Erythroblast (primary cell): Measurements from ENCODE around the gene PNPLA5.

Experiments
- DNase-seq, 2 experiments: peaks; one replicate each; lab custom pipeline; 2025; lab: John Stamatoyannopoulos, UW
- GATA1 ChIP-seq: IDR thresholded peaks from 2 replicates; pipeline ENCODE4 v1.6.1; 2011; ENCODE audit warnings: low read depth, mild to moderate bottlenecking, control low read depth, low read length, moderate library complexity
- POLR2A ChIP-seq: IDR thresholded peaks from 2 replicates; pipeline ENCODE4 v1.6.1; 2011; ENCODE audit warnings: mild to moderate bottlenecking, low read length

The PNPLA5 gene

DNA sequence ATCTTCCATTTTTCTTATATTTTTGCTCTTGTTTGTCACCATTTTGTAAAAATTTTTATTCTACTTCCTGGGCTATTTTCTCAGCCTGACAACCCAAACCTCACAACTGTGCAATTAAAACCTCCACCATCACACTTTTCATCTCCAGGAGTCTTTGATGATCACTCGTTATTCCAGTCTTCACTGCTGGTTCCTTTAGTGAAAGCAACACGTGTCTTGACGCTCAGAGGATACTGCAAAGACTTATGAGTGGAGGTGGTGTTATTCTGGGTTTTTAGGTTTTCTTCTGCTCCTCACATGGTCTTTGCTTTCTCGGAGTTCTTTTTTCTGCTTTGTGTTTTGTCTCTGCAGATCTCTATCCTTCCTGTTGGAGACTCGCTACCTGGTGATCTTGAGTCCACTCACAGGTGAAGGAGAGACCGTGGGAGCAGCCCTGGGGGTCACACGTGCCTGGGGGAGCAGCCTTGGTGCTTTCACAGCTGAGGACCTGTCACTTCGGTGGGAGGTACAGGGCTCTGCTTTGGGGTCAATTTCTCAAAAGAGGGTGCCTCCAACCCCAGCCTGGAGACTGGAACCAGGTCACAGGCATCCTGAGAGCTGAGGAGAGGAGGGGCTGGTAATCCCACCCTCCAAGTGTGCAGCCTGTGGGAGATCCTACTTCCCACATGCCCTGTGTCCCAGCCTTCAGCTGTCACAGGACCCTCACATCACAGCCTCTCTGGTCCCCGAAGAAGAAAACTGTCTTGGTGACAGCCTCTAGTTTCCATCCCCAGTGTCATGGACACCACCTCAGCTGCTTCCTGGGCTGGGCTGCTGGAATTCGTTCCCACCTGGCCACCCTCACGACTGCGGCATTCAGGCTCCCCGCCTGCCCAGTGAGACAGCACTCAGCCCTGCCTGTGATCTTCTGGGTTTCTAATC is 40.5 kb downstream of the PNPLA5 start:
- DNase-seq: no peak
- TF ChIP-seq GATA1 (no peak), POLR2A (no peak)

GRCh38 chr22:43850529-43850928 is 41.3 kb downstream of the PNPLA5 start:
- DNase-seq: no peak

DNA sequence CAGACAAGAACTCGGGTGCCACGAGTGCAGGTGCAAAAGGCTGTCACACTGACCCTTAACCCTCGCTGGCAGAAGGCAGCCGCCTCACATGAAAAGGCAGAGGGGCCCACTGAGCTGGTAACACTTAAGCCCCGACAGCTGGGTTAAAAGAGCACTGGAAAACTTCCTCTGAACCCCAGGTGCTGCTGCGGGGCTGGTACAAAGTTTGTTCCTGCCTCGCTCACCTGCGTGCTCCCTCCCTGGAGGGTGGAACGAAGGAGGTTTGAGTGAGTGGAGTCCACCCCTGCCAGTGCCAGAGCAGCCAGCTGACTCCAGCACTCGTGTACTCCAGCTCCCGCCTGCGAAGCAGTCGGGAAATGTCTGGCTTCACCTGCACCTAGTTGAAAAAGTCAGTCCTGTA is 42.1 kb downstream of the PNPLA5 start:
- DNase-seq: no peak
- no peak for TF ChIP-seq GATA1
- no peak for TF ChIP-seq POLR2A

More at GRCh38 chr22:43850529-43850928, 41.3 kb downstream of the PNPLA5 start:
- TF ChIP-seq GATA1 (no peak), POLR2A (no peak)

GRCh38 chr22:43848366-43849171 is 43.2 kb downstream of the PNPLA5 start:
- no peak for TF ChIP-seq POLR2A
- TF ChIP-seq GATA1: no peak
- DNase-seq: no peak

- TF ChIP-seq GATA1: no peak
- TF ChIP-seq POLR2A: no peak
- no peak for DNase-seq
These were observed 44.2 kb downstream of the PNPLA5 start for GRCh38 chr22:43847376-43848289.

- TF ChIP-seq POLR2A (no peak), GATA1 (no peak)
- no peak for DNase-seq
These were observed 44.8 kb downstream of the PNPLA5 start for GRCh38 chr22:43846966-43847365.

DNA sequence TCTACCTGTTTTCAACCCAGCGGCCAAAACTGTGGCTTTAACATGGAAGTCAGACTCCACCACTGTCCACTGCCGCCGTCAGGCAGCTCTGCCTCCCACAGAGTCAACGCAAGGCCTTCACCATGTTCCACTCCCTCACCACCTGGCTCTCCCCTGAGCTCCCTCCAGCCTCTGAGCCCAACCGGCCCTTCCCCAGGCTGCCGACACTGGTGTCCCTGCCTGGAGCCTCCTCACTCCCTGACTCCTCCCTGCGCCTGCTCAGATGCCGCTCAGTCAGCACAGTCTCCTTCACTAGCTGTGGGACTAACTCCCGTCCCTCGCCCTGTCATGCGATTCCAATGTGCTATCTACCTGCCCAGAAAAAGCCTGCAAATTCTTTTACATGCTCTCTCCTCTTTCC is 45.8 kb downstream of the PNPLA5 start:
- TF ChIP-seq GATA1 (no peak), POLR2A (no peak)
- no peak for DNase-seq

DNA sequence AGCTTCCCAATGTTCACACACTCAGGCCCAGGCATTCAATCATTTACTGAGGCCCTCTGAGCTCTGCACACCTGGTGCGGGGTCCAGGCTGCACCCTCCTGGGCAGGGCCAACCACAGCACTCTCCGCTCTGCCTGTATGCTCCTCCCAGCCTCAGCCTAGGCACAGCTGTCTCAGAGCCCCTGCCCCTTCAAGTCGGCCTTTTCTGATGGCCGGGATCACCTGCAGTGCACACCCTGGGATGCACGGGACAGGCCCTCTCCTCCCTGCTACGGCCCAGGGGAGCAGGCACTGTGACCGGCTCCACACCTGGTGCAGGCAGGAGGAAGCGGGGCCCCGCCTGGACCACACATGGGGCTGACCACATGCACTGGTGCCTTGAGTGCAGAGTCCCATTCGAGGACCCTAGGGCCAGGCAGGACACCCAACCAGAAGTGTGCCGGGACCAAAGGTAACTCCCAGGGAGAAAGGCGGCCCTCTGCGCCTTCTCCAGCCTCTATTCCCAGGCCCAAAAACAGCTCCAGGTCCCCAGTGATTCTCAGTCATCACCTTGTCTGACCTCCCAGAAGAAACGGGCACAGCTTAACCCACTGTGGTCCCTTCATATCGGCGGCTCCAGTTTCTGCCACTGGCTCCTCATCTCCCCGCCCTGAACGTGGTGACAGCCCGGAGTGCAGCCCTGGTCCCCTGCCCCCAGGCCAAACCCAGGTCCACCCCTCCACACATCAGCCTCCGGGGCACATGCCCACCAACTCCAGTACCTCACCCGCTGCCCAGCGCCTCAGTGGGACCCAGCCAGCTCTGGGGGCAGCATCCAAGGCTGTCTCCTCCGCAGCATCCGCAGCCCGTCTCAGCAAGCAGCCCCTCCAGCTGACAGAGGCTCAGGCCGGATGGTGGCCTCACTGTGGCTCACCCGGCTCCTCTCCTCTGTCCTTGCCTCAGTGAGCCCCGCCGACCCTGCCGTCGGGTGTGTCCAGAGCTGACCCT is 47.0 kb downstream of the PNPLA5 start:
- no peak for DNase-seq
- TF ChIP-seq GATA1: no peak
- no peak for TF ChIP-seq POLR2A

GRCh38 chr22:43843783-43844530 is 47.9 kb downstream of the PNPLA5 start:
- DNase-seq: no peak
- TF ChIP-seq POLR2A: no peak
- no peak for TF ChIP-seq GATA1

DNA sequence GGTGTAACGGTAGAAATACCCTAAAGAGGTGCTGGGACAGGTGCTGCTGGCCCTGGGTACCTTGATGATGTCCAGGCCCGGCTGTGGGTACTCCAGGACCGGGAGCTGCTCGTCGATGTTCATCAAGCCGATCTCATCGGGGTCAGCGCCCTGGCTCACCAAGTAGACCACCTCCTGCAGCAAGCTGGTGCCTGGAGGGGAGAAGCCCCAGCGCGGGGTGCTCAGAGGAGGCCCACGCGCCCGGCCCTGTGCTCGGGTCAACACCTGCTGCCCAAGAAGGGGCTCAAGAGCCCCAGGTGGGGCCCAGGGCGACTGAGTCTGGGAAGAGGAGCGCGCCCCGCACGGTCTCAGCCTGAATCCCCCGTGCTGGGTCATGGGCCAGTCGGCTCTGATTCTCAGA is 50.1 kb downstream of the PNPLA5 start:
- DNase-seq: no peak
- TF ChIP-seq GATA1 (no peak), POLR2A (no peak)

- DNase-seq: no peak
- TF ChIP-seq POLR2A: no peak
- no peak for TF ChIP-seq GATA1
These were observed 51.0 kb downstream of the PNPLA5 start for GRCh38 chr22:43840851-43841250.
